Endodermal cell (in vitro differentiated cells): ENCODE measurements around the gene MOB4. TPM values are rescaled to one million over a fixed set of nuclear protein-coding genes. Genes with fewer than 3 reads are reported as not detected.

ENCODE experiments used
- DNase-seq: peaks from one replicate; pipeline ENCODE4 v3.0.0-alpha.2; 2017
- H3K27ac ChIP-seq: 2 replicates; pipeline ENCODE4 v1.5.1; 2013; ENCODE audit warnings: mild to moderate bottlenecking, low read depth, low read length, moderate library complexity
- H3K27me3 ChIP-seq: 2 replicates; pipeline ENCODE4 v1.6.1; 2013; ENCODE audit warnings: mild to moderate bottlenecking, low read length, moderate library complexity; ENCODE audit not compliant: insufficient read depth, control insufficient read depth, poor library complexity, severe bottlenecking
- H3K36me3 ChIP-seq: 2 replicates; pipeline ENCODE4 v1.7.0; 2013; ENCODE audit warnings: mild to moderate bottlenecking, low read length, moderate library complexity; ENCODE audit not compliant: control insufficient read depth, insufficient read depth
- H3K4me1 ChIP-seq: one replicate; pipeline ENCODE4 v1.7.0; 2013; ENCODE audit warnings: low read length; ENCODE audit not compliant: control insufficient read depth, insufficient read depth
- H3K4me3 ChIP-seq: 2 replicates; pipeline ENCODE4 v1.5.1; 2013; ENCODE audit warnings: mild to moderate bottlenecking, low read length, moderate library complexity
- H3K9ac ChIP-seq: 2 replicates; pipeline ENCODE4 v1.6.1; 2013; ENCODE audit warnings: mild to moderate bottlenecking, low read length, moderate library complexity; ENCODE audit not compliant: poor library complexity, severe bottlenecking; ENCODE audit errors: extremely low read depth
- H3K9me3 ChIP-seq: 2 replicates; pipeline ENCODE4 v1.6.1; 2013; ENCODE audit warnings: mild to moderate bottlenecking, low read length, moderate library complexity; ENCODE audit not compliant: control insufficient read depth
- H3K27ac Mint-ChIP-seq: 2 replicates; pipeline ENCODE4 v1.8.0; 2020; ENCODE audit warnings: mixed read lengths
- H3K27me3 Mint-ChIP-seq: 2 replicates; pipeline ENCODE4 v1.8.0; 2021; ENCODE audit warnings: mild to moderate bottlenecking, mixed read lengths; ENCODE audit not compliant: insufficient read depth
- H3K36me3 Mint-ChIP-seq: 2 replicates; pipeline ENCODE4 v1.8.0; 2020; ENCODE audit warnings: low read depth, mixed read lengths
- H3K4me1 Mint-ChIP-seq: 2 replicates; pipeline ENCODE4 v1.8.0; 2020; ENCODE audit warnings: mixed read lengths
- H3K4me3 Mint-ChIP-seq: 2 replicates; pipeline ENCODE4 v1.8.0; 2020; ENCODE audit warnings: mild to moderate bottlenecking, moderate library complexity, mixed read lengths
- H3K9me3 Mint-ChIP-seq: 2 replicates; pipeline ENCODE4 v1.8.0; 2020; ENCODE audit warnings: mild to moderate bottlenecking, mixed read lengths
- WGBS, 2 experiments: methylation state at CpG; one replicate each; pipeline versions ENCODE4 v1.1.5 to v1.1.7; 2013; ENCODE audit warnings: missing lambda C conversion rate in 2 of 2, mixed read lengths in 1 of 2; ENCODE audit not compliant: insufficient coverage in 1 of 2, insufficient read length in 1 of 2; 5-methylcytosine and 5-hydroxymethylcytosine counted together
- total RNA-seq, 2 donors: library from RNA; stranded (reverse); fragmentation: NEBNext Ultra II Directional in 1 of 2; extraction: Animal tissue kit (Norgen Biotek cat#: 25700) in 1 of 2; gene quantifications; 2 replicates in 1 of 2; 3 replicates in 1 of 2; pipeline ENCODE4 v1.2.1, GENCODE V29; 2021
- TF ChIP-seq, protein P1 (sequence below): fragments of 200-600 bp; sonication (generic); conservative IDR thresholded peaks from 2 replicates; pipeline ENCODE4 v1.5.0; 2021; ENCODE audit warnings: antibody characterized with exemption, mild to moderate bottlenecking

MOB4 gene
- total RNA-seq, 2 donors from 2014 or later, result 37.0 to 42.5 TPM

DNA sequence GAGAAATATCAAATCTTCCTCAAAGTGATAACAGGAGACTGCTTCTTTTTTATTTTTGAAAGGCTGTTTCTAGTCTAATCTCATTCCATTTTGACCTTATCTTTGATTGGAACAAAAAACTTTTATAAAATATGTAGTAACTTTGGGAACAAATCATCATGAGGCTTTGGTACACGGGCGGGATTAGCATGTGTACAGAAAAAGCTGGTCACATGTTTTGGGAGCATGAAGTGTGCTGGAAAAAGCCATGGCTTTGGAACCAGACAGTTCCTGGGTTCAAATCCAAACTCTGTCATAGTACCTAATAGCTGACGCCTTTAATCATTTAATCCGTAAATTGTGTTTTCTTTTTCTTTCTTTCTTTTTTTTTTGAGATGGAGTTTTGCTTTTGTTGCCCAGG is 81.3 kb downstream of the MOB4 start:
- 83 to 93% methylated on average over 2 to 4 of the region's 4 CpGs for WGBS, 2 experiments
- no peaks in the 10 kb centered on the region for H3K4me1 Mint-ChIP-seq
- Histone ChIP-seq H3K27ac (peak overlapping the region; percentile 66), H3K9me3 (peaks cover 12% of the 10 kb centered on the region), H3K4me1 (no peaks in the 10 kb centered on the region), H3K9ac (no peak overlapping the region), H3K27me3 (no peaks in the 10 kb centered on the region), H3K4me3 (no peak overlapping the region), H3K36me3 (no peaks in the 10 kb centered on the region)
- peaks cover 7% of the 10 kb centered on the region for H3K9me3 Mint-ChIP-seq
- DNase-seq, result no peak
- no peaks in the 10 kb centered on the region for H3K27me3 Mint-ChIP-seq
- H3K27ac Mint-ChIP-seq, result no peak overlapping the region
- peaks cover 6% of the 10 kb centered on the region for H3K36me3 Mint-ChIP-seq
- no peak overlapping the region for H3K4me3 Mint-ChIP-seq
- TF ChIP-seq, protein P1, sequence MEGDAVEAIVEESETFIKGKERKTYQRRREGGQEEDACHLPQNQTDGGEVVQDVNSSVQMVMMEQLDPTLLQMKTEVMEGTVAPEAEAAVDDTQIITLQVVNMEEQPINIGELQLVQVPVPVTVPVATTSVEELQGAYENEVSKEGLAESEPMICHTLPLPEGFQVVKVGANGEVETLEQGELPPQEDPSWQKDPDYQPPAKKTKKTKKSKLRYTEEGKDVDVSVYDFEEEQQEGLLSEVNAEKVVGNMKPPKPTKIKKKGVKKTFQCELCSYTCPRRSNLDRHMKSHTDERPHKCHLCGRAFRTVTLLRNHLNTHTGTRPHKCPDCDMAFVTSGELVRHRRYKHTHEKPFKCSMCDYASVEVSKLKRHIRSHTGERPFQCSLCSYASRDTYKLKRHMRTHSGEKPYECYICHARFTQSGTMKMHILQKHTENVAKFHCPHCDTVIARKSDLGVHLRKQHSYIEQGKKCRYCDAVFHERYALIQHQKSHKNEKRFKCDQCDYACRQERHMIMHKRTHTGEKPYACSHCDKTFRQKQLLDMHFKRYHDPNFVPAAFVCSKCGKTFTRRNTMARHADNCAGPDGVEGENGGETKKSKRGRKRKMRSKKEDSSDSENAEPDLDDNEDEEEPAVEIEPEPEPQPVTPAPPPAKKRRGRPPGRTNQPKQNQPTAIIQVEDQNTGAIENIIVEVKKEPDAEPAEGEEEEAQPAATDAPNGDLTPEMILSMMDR, result no peak

DNA sequence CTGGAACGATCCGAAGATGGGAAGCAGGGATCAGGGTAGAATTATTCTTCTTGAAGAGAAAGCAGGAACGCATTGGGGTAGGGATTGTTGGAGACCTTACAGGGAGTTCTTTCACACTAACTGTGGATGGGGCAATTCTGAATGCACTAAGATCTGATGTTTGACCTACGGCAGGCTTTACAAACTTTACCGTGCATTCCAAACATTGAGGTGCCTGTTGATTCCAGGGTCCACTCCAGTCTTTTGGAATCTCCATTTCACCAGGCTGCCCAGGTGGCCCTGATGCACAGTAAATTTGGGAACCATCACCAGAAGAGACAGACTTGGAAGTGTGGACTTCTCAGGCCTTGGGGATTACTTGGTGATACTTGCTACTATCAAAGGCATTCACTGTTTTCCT is 82.6 kb downstream of the MOB4 start:
- no peaks in the 10 kb centered on the region for H3K4me1 Mint-ChIP-seq
- H3K27ac ChIP-seq, result no peak overlapping the region
- TF ChIP-seq, protein P1, result no peak
- H3K27ac Mint-ChIP-seq, result no peak overlapping the region
- peaks cover 6% of the 10 kb centered on the region for H3K36me3 Mint-ChIP-seq
- WGBS, 2 experiments, result 95% methylated on average over 5 of the region's 5 CpGs
- peaks cover 7% of the 10 kb centered on the region for H3K9me3 Mint-ChIP-seq
- H3K4me1 ChIP-seq, result no peaks in the 10 kb centered on the region
- H3K4me3 ChIP-seq, result no peak overlapping the region
- no peak for DNase-seq
- no peak overlapping the region for H3K4me3 Mint-ChIP-seq
- no peaks in the 10 kb centered on the region for H3K27me3 Mint-ChIP-seq
- H3K9me3 ChIP-seq, result peaks cover 12% of the 10 kb centered on the region
- no peaks in the 10 kb centered on the region for H3K27me3 ChIP-seq
- no peak overlapping the region for H3K9ac ChIP-seq
- no peaks in the 10 kb centered on the region for H3K36me3 ChIP-seq

DNA sequence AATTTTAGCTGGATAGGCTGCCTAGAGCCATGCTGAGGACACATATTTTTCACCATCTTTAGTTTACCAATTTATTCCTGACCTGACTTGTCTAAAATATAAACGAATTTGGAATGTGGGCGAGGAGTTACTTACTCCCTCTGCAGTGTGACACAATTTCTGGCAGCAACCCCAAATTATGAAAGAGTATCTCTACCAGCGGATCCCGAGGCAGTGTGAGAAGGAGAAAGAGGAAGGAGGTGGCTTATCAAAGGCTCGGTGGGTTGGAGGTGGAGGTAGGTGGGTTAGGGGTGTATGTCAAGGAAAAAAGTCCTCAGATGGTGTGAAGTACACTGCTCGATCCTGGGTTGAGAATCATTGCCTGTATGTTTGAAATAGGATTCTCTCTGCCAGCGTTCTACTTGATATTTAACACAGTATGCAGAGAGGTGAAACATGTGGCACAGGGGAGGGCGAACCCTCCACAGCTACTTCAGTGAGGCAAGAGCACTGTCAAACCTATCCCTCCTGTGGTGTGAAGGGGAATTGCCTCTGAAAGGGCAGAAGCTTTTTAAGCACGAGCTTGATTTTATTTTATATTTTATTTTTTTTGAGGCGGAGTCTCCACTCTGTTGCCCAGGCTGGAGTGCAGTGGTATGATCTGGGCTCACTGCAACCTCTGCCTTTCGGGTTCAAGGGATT is 83.6 kb downstream of the MOB4 start:
- 86 to 90% methylated on average over 6 to 11 of the region's 11 CpGs for WGBS, 2 experiments

More for the DNA sequence above, 83.6 kb downstream of the MOB4 start:
- TF ChIP-seq, protein P1, result peak; percentile 79
- Histone ChIP-seq H3K27me3 (no peaks in the 10 kb centered on the region), H3K9ac (no peak overlapping the region), H3K27ac (no peak overlapping the region), H3K9me3 (peaks cover 12% of the 10 kb centered on the region), H3K4me1 (no peaks in the 10 kb centered on the region), H3K36me3 (no peaks in the 10 kb centered on the region), H3K4me3 (no peak overlapping the region)
- Mint-ChIP-seq H3K4me3 (no peak overlapping the region), H3K4me1 (no peaks in the 10 kb centered on the region), H3K27me3 (no peaks in the 10 kb centered on the region), H3K27ac (no peak overlapping the region), H3K9me3 (peaks cover 7% of the 10 kb centered on the region), H3K36me3 (peaks cover 6% of the 10 kb centered on the region)
- DNase-seq, result peak; percentile 70
